ENCODE measurements around the gene SUPT20H. TPM values are rescaled to one million over a fixed set of nuclear protein-coding genes. Genes with fewer than 3 reads are reported as not detected.
"Not testable (repeated sequence)": the region's sequence is repeated elsewhere in the genome, so short reads cannot be mapped to it uniquely, and the experiment has no call there.

Gene SUPT20H
- total RNA-seq, 1 donor from 2014 or later, result 26.7 TPM

- no peak for DNase-seq (ENCODE audit: low read depth in 2 of 2)
Measured at GRCh38 chr13:37070145-37070695, 10.7 kb upstream of the SUPT20H start.

- no peak for DNase-seq (ENCODE audit: low read depth in 2 of 2)
Measured at GRCh38 chr13:37069597-37070103, 10.2 kb upstream of the SUPT20H start.

DNA sequence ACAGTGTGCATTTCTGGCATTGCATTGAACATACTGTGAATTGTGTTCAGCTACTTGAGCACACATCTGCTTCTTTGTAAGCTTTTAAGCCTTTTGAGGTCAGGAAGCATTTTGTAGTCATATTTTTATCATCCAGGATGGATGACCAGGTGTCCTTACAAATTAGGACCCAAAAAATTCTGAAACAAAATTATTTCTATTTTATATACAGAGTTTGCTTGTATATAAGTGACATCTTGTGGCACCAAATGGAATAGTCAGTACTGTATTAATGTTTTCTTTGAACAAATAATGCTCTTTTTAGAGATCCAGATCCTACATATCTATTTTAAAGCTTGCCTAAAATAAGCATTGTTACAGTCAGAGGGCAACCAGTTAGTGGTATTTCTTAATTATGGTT, 9.5 kb upstream of the SUPT20H start:
- peak in 1 of 2 donors; percentile 33 for DNase-seq (ENCODE audit: low read depth in 2 of 2)

DNA sequence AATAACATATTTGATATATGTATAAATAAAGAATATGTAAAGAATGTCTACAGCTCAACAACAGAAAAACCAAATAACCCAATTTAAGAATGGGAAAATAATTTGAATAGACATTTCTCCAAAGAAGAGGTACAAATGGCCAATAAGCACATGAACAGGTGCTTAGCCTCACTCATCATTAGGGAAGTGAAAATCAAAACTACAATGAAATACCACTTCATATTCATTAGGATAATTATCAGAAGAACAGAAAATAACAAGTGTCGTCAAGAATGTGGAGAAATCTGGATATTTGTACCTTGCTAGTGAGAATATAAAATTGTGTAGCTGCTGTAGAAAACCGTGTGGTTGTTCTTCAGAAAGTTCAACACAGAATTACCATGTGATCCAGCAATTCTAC, 8.4 kb upstream of the SUPT20H start:
- DNase-seq (ENCODE audit: low read depth in 2 of 2), result no peak

GRCh38 chr13:37065890-37066526, 6.5 kb upstream of the SUPT20H start:
- DNase-seq (ENCODE audit: low read depth in 2 of 2), result no peak

- DNase-seq (ENCODE audit: low read depth in 2 of 2), result no peak
Measured at GRCh38 chr13:37059848-37060192, 332 bp upstream of the SUPT20H start.

- DNase-seq (ENCODE audit: low read depth in 2 of 2), result not testable (repeated sequence)
Measured at GRCh38 chr13:37056228-37056627, 3.3 kb downstream of the SUPT20H start.

DNA sequence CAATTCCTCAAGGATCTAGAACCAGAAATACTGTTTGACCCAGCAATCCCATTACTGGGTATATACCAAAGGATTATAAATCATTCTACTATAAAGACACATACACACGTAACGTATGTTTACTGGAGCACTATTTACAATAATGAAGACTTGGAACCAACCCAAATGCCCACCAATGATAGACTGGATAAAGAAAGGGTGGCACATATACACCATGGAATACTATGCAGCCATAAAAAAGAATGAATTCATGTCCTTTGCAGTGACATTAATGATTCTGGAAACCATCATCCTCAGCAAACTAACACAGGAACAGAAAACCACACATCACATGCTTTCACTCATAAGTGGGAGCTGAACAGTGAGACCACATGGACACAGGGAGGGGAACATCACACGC, 6.4 kb downstream of the SUPT20H start:
- DNase-seq (ENCODE audit: low read depth in 2 of 2), result not testable (repeated sequence)

GRCh38 chr13:37049810-37050209, 9.7 kb downstream of the SUPT20H start:
- no peak for DNase-seq (ENCODE audit: low read depth in 2 of 2)

DNA sequence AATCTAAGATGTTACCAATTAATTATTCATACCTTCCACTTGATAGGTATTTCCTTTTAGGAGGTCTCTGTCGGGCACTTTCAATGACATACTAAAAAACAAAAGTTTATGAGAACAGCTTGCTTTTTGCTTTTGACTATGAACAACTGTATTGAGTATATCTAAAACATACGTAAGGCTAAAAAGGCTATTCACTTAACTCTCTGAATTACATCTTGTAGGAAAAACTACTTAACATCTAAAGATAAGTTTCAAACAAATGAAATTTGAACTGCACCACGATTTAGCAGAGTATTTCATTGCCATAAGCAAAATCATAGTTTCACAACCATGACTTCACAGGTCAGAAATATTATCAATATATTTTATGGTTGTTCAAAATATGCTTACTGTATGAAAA, 11.6 kb downstream of the SUPT20H start:
- no peak for DNase-seq (ENCODE audit: low read depth in 2 of 2)

- no peak for DNase-seq (ENCODE audit: low read depth in 2 of 2)
Measured at GRCh38 chr13:37047032-37047431, 12.5 kb downstream of the SUPT20H start.

- DNase-seq (ENCODE audit: low read depth in 2 of 2), result no peak
Measured at GRCh38 chr13:37046062-37046461, 13.4 kb downstream of the SUPT20H start.

GRCh38 chr13:37040789-37041188, 18.7 kb downstream of the SUPT20H start:
- no peak for DNase-seq (ENCODE audit: low read depth in 2 of 2)

GRCh38 chr13:37039896-37040295, 19.6 kb downstream of the SUPT20H start:
- no peak for DNase-seq (ENCODE audit: low read depth in 2 of 2)

DNA sequence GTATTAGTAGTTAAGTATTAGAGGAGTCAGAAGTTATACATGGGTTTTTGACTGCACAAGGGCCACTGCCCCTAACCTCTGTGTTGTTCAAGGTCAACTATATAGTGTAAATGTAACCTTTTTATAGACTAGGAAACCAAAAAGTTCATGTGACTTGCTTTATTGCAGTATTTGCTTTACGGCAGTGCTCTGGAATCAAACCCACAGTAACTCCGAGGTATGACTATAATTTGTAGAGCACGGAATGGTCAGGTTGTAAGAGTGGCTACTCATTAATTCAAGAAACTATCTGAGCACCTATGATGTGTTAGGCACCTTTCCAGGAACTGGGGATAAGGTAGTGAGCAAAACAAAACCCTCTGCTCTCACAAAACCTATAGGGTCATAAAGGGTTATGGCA, 22.2 kb downstream of the SUPT20H start:
- no peak for DNase-seq (ENCODE audit: low read depth in 2 of 2)

DNA sequence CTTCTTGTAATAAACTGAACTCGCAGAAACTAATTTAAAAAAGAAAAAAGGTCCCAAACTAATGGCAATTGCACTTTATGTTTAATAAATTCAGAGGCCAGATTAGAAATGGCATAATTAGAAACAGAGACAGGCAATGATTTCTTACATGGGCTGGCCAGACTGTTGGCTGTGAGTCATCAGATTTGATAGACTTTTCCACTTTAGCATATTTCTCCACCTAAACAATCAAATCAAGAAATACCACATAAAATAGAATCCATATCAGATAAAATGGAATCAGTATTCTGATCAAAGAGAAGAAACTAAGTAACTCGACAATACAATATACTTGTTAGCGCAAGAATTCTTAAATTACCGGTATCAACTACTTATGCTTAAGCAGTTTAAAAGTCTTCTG, 29.9 kb downstream of the SUPT20H start:
- DNase-seq (ENCODE audit: low read depth in 2 of 2), result peak in 1 of 2 donors; percentile 34

DNA sequence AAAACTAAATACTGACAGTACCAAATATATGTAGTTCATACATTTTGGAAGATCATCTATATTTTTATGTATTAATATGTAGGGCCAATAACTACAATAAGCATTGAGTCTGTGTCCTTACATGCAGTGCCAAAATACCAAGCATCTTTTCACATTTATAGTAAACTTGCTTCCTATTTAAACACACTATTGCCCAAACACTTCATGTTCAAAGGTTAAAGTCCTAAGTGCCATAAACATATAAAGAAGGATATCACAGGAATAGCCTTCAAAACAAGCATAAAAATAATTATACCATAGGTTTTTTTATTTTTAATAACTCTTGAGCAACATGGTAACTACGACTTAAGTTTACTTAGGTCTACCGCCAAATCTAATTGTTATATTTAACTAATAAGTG, 31.8 kb downstream of the SUPT20H start:
- DNase-seq (ENCODE audit: low read depth in 2 of 2), result no peak

DNA sequence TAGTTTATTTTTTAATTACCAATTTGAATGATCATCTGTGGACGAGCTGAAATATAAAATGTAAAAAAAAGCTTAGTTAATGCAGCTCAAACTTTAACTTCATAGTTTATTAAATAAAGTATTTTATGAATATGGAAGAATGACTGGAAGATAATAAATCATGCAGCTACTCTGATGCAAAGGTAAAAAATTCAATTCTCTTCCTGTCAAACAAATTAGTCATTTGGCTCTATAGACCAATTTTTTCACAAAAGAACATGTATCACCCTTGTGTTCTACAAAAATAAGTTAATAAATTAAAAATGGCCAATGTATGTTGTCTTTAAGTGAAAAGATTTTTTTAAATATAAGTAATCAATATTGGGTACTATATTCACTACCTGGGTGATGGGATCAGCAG, 32.7 kb downstream of the SUPT20H start:
- peak; percentile 2 to 33 for DNase-seq (ENCODE audit: low read depth in 2 of 2)

DNA sequence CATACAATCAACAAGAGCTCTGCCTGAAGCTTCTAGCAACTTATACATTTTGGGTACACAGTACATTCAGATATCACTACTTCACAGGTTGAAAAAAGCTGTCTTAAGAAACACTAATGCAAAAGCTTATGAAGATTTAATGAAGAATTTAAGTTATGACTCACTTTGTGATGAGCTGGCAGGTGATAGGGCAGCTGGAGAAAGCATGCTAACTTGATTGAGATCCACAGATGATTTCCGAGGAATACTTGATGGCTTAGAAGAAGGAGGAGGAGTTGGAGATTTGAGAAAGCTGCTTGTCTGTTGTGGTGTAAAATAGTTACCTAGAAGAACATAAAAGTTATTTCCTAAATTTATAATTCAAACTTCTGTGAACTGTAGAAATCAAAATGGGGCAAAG, 35.6 kb downstream of the SUPT20H start:
- DNase-seq (ENCODE audit: low read depth in 2 of 2), result no peak

GRCh38 chr13:37014609-37015008, 44.9 kb downstream of the SUPT20H start:
- no peak for DNase-seq (ENCODE audit: low read depth in 2 of 2)

- no peak for DNase-seq (ENCODE audit: low read depth in 2 of 2)
Measured at GRCh38 chr13:37011788-37012187, 47.7 kb downstream of the SUPT20H start.

DNA sequence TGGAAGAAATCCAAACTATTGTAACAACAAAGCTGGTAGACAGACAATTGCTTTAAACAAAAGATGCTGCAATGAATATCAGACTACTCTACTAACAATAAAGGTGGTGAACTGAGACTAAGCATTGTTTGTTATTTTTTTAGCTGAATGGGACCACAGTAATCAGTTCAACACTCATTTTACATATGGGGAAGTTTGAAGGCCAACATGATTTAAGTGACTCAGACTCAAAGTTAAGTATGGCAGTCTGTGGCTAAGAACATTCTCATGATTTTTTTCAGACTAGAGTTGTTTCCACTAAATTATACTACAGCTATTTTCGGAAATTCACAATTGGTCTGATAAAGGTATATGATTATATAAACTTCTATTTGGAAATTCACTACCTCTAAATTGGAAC, 48.5 kb downstream of the SUPT20H start:
- DNase-seq (ENCODE audit: low read depth in 2 of 2), result peak in 1 of 2 donors; percentile 37

- no peak for DNase-seq (ENCODE audit: low read depth in 2 of 2)
Measured at GRCh38 chr13:37010424-37010823, 49.1 kb downstream of the SUPT20H start.

- DNase-seq (ENCODE audit: low read depth in 2 of 2), result no peak
Measured at GRCh38 chr13:37009692-37010091, 49.8 kb downstream of the SUPT20H start.
